IMR-90 (cell line): ENCODE data around the gene PRRT2. TPM values are rescaled to one million over a fixed set of nuclear protein-coding genes. Genes with fewer than 3 reads are reported as not detected.
A peak's percentile ranks its signal among the peaks of the same experiment; 100 is the strongest.

Experiments used
- ATAC-seq: fragments of 200-7000 bp; cut with Tn5 transposase; 2 replicates; pipeline ENCODE4 v1.9.1; 2020; ENCODE audit warnings: low read depth, mild to moderate bottlenecking, moderate library complexity
- BruUV-seq: library from RNA; stranded (reverse); fragments of 400-500 nt; replicated peaks from 2 replicates; lab custom pipeline; 2021; lab: Mats Ljungman, UMichigan
- CTCF ChIA-PET: fragments of 300-600 bp; formaldehyde crosslinking; extraction: SDS; loops from one replicate; lab custom pipeline; 2021; ENCODE audit warnings: antibody characterized with exemption; lab: Yijun Ruan, JAX
- POLR2A ChIA-PET: fragments of 300-600 bp; sonication (Branson Sonifier 250); formaldehyde crosslinking; loops from one replicate; lab custom pipeline; 2022; ENCODE audit warnings: antibody characterized with exemption; ENCODE audit not compliant: unreplicated experiment; lab: Charles Lee
- DNase-seq: peaks from one replicate; pipeline ENCODE4 v3.0.0; 2013
- H2AFZ ChIP-seq: replicated peaks from 2 replicates; pipeline ENCODE3; 2013; ENCODE audit warnings: low read length, mild to moderate bottlenecking; ENCODE audit not compliant: poor library complexity
- H2AK5ac ChIP-seq: 2 replicates; pipeline ENCODE4 v1.6.1; 2013; ENCODE audit warnings: low read depth, low read length, inconsistent platforms
- H2AK9ac ChIP-seq: replicated peaks from 2 replicates; pipeline ENCODE3; 2013; ENCODE audit warnings: mild to moderate bottlenecking, low read depth, low read length, moderate library complexity; ENCODE audit not compliant: poor library complexity
- H2BK120ac ChIP-seq: 2 replicates; pipeline ENCODE4 v1.6.1; 2013; ENCODE audit warnings: low read depth, low read length, inconsistent platforms
- H2BK15ac ChIP-seq: 3 replicates; pipeline ENCODE4 v1.6.1; 2013; ENCODE audit warnings: low read depth, low read length, inconsistent platforms
- H2BK20ac ChIP-seq: 2 replicates; pipeline ENCODE4 v1.6.1; 2013; ENCODE audit warnings: low read depth, mild to moderate bottlenecking, inconsistent platforms, low read length, moderate library complexity
- H2BK5ac ChIP-seq: 2 replicates; pipeline ENCODE4 v1.6.1; 2013; ENCODE audit warnings: mild to moderate bottlenecking, low read depth, low read length, inconsistent platforms; ENCODE audit not compliant: poor library complexity, severe bottlenecking
- H3K14ac ChIP-seq: replicated peaks from 2 replicates; pipeline ENCODE4 v1.6.1; 2013; ENCODE audit warnings: low read depth, low read length, inconsistent platforms
- H3K18ac ChIP-seq: 2 replicates; pipeline ENCODE4 v1.6.1; 2013; ENCODE audit warnings: low read depth, low read length, control low read depth
- H3K23ac ChIP-seq: 2 replicates; pipeline ENCODE4 v1.6.1; 2013; ENCODE audit warnings: low read depth, low read length, inconsistent platforms
- H3K27ac ChIP-seq: 2 replicates; pipeline ENCODE4 v1.5.1; 2013; ENCODE audit warnings: mild to moderate bottlenecking, control low read depth, low read length; ENCODE audit not compliant: insufficient read depth
- H3K27me3 ChIP-seq: 2 replicates; pipeline ENCODE4 v1.6.1; 2013; ENCODE audit warnings: low read length; ENCODE audit not compliant: control insufficient read depth, insufficient read depth
- H3K36me3 ChIP-seq: 2 replicates; pipeline ENCODE4 v1.6.1; 2013; ENCODE audit warnings: low read length, mixed read lengths; ENCODE audit not compliant: control insufficient read depth, insufficient read depth
- H3K4ac ChIP-seq: 2 replicates; pipeline ENCODE4 v1.6.1; 2013; ENCODE audit warnings: low read depth, low read length, inconsistent platforms
- H3K4me1 ChIP-seq: 2 replicates; pipeline ENCODE4 v1.6.1; 2013; ENCODE audit warnings: low read length, mixed read lengths; ENCODE audit not compliant: control insufficient read depth, insufficient read depth
- H3K4me2 ChIP-seq: 2 replicates; pipeline ENCODE4 v1.6.1; 2013; ENCODE audit warnings: low read depth, mild to moderate bottlenecking, control low read depth, low read length, moderate library complexity
- H3K4me3 ChIP-seq: 2 replicates; pipeline ENCODE4 v1.5.1; 2013; ENCODE audit warnings: low read depth, mild to moderate bottlenecking, control low read depth, low read length, moderate library complexity; ENCODE audit not compliant: insufficient read depth
- H3K56ac ChIP-seq: 2 replicates; pipeline ENCODE4 v1.6.1; 2013; ENCODE audit warnings: low read length, inconsistent platforms; ENCODE audit not compliant: insufficient read depth; ENCODE audit errors: extremely low read depth
- H3K79me1 ChIP-seq, 2 experiments: 2 replicates each; pipeline ENCODE4 v1.6.1; 2013; ENCODE audit warnings: low read length in 2 of 2, inconsistent platforms in 1 of 2, low read depth in 1 of 2
- H3K9ac ChIP-seq: 2 replicates; pipeline ENCODE4 v1.6.1; 2013; ENCODE audit warnings: low read depth, low read length, control low read depth
- H3K9me1 ChIP-seq: 2 replicates; pipeline ENCODE4 v1.6.1; 2013; ENCODE audit warnings: low read length, inconsistent platforms; ENCODE audit not compliant: insufficient read depth
- H3K9me3 ChIP-seq: 2 replicates; pipeline ENCODE4 v1.6.1; 2013; ENCODE audit warnings: low read length; ENCODE audit not compliant: control insufficient read depth, insufficient read depth
- H4K20me1 ChIP-seq: 2 replicates; pipeline ENCODE4 v1.6.1; 2013; ENCODE audit warnings: low read length, inconsistent platforms; ENCODE audit not compliant: insufficient read depth
- H4K5ac ChIP-seq: 2 replicates; pipeline ENCODE4 v1.6.1; 2013; ENCODE audit warnings: mild to moderate bottlenecking, low read depth, low read length, control low read depth
- H4K8ac ChIP-seq, 2 experiments: 2 replicates each; pipeline ENCODE4 v1.6.1; 2013; ENCODE audit warnings: low read depth in 2 of 2, low read length in 2 of 2, control low read depth in 1 of 2, inconsistent platforms in 1 of 2
- H4K91ac ChIP-seq: 2 replicates; pipeline ENCODE4 v1.6.1; 2013; ENCODE audit warnings: low read depth, low read length, inconsistent platforms; ENCODE audit not compliant: insufficient read depth
- CEBPB ChIP-seq: IDR thresholded peaks from 2 replicates; pipeline ENCODE4 v1.6.1; 2012; ENCODE audit warnings: low read depth, low read length, improper control_type of control experiment
- CHD1 ChIP-seq: IDR thresholded peaks from 2 replicates; pipeline ENCODE4 v1.6.1; 2012; ENCODE audit warnings: low read depth, low read length, improper control_type of control experiment
- MAFK ChIP-seq: IDR thresholded peaks from 2 replicates; pipeline ENCODE4 v1.6.1; 2012; ENCODE audit warnings: low read depth, low read length, improper control_type of control experiment
- MAZ ChIP-seq: IDR thresholded peaks from 2 replicates; pipeline ENCODE4 v1.6.1; 2012; ENCODE audit warnings: low read depth, mild to moderate bottlenecking, low read length, improper control_type of control experiment, moderate library complexity, borderline replicate concordance
- MXI1 ChIP-seq: IDR thresholded peaks from 2 replicates; pipeline ENCODE4 v1.6.1; 2012; ENCODE audit warnings: low read depth, mild to moderate bottlenecking, low read length, moderate library complexity, borderline replicate concordance
- POLR2A ChIP-seq: IDR thresholded peaks from 2 replicates; pipeline ENCODE4 v1.6.1; 2012; ENCODE audit warnings: mild to moderate bottlenecking, low read depth, low read length
- RAD21 ChIP-seq: IDR thresholded peaks from 2 replicates; pipeline ENCODE4 v1.6.1; 2012; ENCODE audit warnings: low read length, improper control_type of control experiment
- RCOR1 ChIP-seq: IDR thresholded peaks from 2 replicates; pipeline ENCODE4 v1.6.1; 2012; ENCODE audit warnings: mild to moderate bottlenecking, low read length, improper control_type of control experiment; ENCODE audit not compliant: insufficient replicate concordance
- RFX5 ChIP-seq: IDR thresholded peaks from 2 replicates; pipeline ENCODE4 v1.8.0; 2012; ENCODE audit warnings: low read depth, mild to moderate bottlenecking, low read length, moderate library complexity
- SMC3 ChIP-seq: fragments of 150-350 bp; IDR thresholded peaks from 2 replicates; pipeline ENCODE4 v1.6.1; 2016; ENCODE audit warnings: low read depth, mild to moderate bottlenecking, antibody characterized with exemption, low read length, moderate library complexity
- WGBS, 2 experiments: methylation state at CpG; one replicate each; pipeline versions ENCODE4 v1.1.5 to v1.1.7; 2013; ENCODE audit warnings: missing lambda C conversion rate in 2 of 2; ENCODE audit not compliant: insufficient read length in 1 of 2; ENCODE audit errors: extremely low coverage in 2 of 2; 5-methylcytosine and 5-hydroxymethylcytosine counted together
- dilution Hi-C: fragments of 300-500 bp; cut with HindIII; formaldehyde crosslinking; loops from one replicate; pipeline ENCODE4 v1.14.3; 2018; ENCODE audit warnings: low sequenced_read_pairs; ENCODE audit not compliant: unreplicated experiment
- in situ Hi-C: fragments of 300-500 bp; cut with MboI; formaldehyde crosslinking; loops from 3 replicates; pipeline ENCODE4 v1.14.3; 2019; ENCODE audit warnings: low sequenced_read_pairs, inconsistent platforms, mixed read lengths
- intact Hi-C: fragments of 100-400 bp; cut with micrococcal nuclease; formaldehyde crosslinking; loops from 2 replicates; pipeline ENCODE4 v1.10.0; 2022
- polyA plus RNA-seq, 3 experiments: library from polyadenylated mRNA; depleted of rRNA; stranded (reverse); fragments of >200 nt; gene quantifications; 2 replicates each; pipeline ENCODE4 v1.2.3, GENCODE V29; 2012; ENCODE audit warnings: low replicate concordance in 1 of 3
- total RNA-seq: library from RNA; depleted of rRNA; stranded (reverse); fragments of >200 nt; gene quantifications from 2 replicates; pipeline ENCODE4 v1.2.3, GENCODE V29; 2012
- TF ChIP-seq, protein P1 (sequence below): fragments of 150-350 bp; IDR thresholded peaks from 2 replicates; pipeline ENCODE4 v1.6.1; 2017; ENCODE audit warnings: mild to moderate bottlenecking, antibody characterized with exemption, low read length, low read depth
- TF ChIP-seq, protein P2 (sequence below): fragments of 150-350 bp; IDR thresholded peaks from 2 replicates; pipeline ENCODE4 v1.6.1; 2016; ENCODE audit warnings: low read depth, mild to moderate bottlenecking, low read length, moderate library complexity, borderline replicate concordance
- TF ChIP-seq, protein P3 (sequence below): conservative IDR thresholded peaks from 2 replicates; pipeline ENCODE4 v1.5.1; 2012; ENCODE audit warnings: mild to moderate bottlenecking, low read depth, low read length, improper control_type of control experiment

PRRT2 gene
- total and polyA plus RNA-seq, 2 of the 4 experiments (the other 2 are of a cell fraction): 0.90 to 10.5 TPM

DNA sequence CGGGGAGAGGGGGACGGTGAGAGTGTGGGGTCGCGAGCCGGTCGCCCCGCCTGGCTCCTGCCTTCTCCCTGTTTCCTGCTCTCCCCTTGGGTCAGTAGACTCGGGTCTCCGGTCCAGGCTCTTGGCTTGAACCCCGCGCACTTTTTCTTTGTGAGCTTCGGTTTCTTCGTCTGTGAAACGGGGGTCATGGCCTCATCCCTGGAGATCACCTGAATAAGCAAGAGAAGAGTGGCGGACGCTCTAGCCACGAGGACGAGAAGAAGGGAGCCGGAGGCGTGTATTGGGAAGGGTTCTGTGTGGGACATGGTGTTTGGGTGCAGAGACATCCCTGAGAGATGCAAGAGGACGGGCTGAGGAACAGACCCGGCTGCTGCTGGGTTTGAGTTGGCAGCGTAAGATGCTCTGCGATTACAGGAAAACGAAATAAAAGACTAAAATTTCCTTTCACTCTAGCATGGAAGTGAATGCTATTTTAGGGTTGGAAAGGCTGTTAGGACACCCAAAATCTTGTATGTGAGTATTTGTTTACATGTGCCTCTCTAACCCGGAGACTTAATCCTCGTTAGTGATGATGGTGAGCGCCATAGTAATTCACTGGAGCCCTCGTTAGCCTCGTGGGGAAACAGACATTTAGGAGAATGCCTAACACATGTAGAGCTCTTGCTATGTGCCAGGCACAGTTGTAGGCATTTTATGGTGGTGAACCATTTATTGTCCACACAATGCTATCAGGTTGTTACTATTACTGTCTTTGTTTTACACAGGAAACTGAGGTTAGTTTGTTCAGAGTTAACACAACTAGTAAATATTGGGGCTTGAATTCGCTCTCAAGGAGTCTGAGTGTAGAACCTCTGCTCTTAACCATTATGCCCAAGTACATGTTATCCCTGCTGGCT, 20.8 kb upstream of the PRRT2 start:
- ChIA-PET POLR2A (no interaction called here), CTCF (interaction anchor here (0.8 kb wide), 1 partner anchor 13 kb away, joined by 3 read pairs; no protein-coding TSS in a partner anchor)
- H3K4me2 ChIP-seq: peak overlapping the region; percentile 94
- H4K5ac ChIP-seq: no peak overlapping the region
- H3K36me3 ChIP-seq: no peaks in the 10 kb centered on the region
- BruUV-seq: no TSS peak
- peak overlapping the region; percentile 87 for H3K9ac ChIP-seq
- peaks cover 3% of the 10 kb centered on the region for H3K4me1 ChIP-seq
- peak overlapping the region; percentile 32 for H3K14ac ChIP-seq
- H3K9me3 ChIP-seq: no peaks in the 10 kb centered on the region
- intact Hi-C loops: loop anchor here (2.0 kb wide), 1 partner anchor 90 kb away; no protein-coding TSS in a partner anchor
- DNase-seq (no peak), ATAC-seq (peak; percentile 30)
- H3K9me1 ChIP-seq: peaks cover 10% of the 10 kb centered on the region
- H2BK5ac ChIP-seq: peak overlapping the region; percentile 28
- H4K91ac ChIP-seq: peak overlapping the region; percentile 49; the same call in 1 of the 2 replicates
- H2BK120ac ChIP-seq: no peak overlapping the region
- peak overlapping the region; percentile 71 for H2AK9ac ChIP-seq
- H3K79me1 ChIP-seq: peaks cover 20 to 46% of the 10 kb centered on the region in 2 experiments; a peak in 3 of 4 replicates
- no peak overlapping the region for H2BK20ac ChIP-seq
- peak overlapping the region; percentile 33 to 54; a peak in 1 of 4 replicates for H4K8ac ChIP-seq
- H2BK15ac ChIP-seq: no peak overlapping the region
- dilution Hi-C loops: no loop called here
- peak overlapping the region; percentile 40; the same call in 1 of the 2 replicates for H3K56ac ChIP-seq
- H4K20me1 ChIP-seq: no peaks in the 10 kb centered on the region
- in situ Hi-C loops: no loop called here
- peak overlapping the region; percentile 58; the same call in 1 of the 2 replicates for H2AK5ac ChIP-seq
- H3K27me3 ChIP-seq: no peaks in the 10 kb centered on the region
- peak overlapping the region; percentile 98 for H2AFZ ChIP-seq
- no peak overlapping the region for H3K18ac ChIP-seq
- H3K23ac ChIP-seq: peak overlapping the region; percentile 73
- 0% methylated on average over 13 of the region's 31 CpGs; no CpG with 5 or more reads in 1 of the 2 experiments for WGBS, 2 experiments
- H3K4me3 ChIP-seq: peak overlapping the region; percentile 77
- H3K27ac ChIP-seq: peak overlapping the region; percentile 60
- H3K4ac ChIP-seq: peak overlapping the region; percentile 44
- no peak for TF ChIP-seq RFX5
- no peak for TF ChIP-seq CEBPB
- no peak for TF ChIP-seq SMC3
- TF ChIP-seq, protein P1, sequence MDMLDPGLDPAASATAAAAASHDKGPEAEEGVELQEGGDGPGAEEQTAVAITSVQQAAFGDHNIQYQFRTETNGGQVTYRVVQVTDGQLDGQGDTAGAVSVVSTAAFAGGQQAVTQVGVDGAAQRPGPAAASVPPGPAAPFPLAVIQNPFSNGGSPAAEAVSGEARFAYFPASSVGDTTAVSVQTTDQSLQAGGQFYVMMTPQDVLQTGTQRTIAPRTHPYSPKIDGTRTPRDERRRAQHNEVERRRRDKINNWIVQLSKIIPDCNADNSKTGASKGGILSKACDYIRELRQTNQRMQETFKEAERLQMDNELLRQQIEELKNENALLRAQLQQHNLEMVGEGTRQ: no peak
- TF ChIP-seq MAZ: no peak
- TF ChIP-seq, protein P2, sequence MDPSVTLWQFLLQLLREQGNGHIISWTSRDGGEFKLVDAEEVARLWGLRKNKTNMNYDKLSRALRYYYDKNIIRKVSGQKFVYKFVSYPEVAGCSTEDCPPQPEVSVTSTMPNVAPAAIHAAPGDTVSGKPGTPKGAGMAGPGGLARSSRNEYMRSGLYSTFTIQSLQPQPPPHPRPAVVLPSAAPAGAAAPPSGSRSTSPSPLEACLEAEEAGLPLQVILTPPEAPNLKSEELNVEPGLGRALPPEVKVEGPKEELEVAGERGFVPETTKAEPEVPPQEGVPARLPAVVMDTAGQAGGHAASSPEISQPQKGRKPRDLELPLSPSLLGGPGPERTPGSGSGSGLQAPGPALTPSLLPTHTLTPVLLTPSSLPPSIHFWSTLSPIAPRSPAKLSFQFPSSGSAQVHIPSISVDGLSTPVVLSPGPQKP: no peak
- no peak for TF ChIP-seq RCOR1
- TF ChIP-seq MAFK: no peak
- no peak for TF ChIP-seq POLR2A
- no peak for TF ChIP-seq RAD21
- TF ChIP-seq, protein P3, sequence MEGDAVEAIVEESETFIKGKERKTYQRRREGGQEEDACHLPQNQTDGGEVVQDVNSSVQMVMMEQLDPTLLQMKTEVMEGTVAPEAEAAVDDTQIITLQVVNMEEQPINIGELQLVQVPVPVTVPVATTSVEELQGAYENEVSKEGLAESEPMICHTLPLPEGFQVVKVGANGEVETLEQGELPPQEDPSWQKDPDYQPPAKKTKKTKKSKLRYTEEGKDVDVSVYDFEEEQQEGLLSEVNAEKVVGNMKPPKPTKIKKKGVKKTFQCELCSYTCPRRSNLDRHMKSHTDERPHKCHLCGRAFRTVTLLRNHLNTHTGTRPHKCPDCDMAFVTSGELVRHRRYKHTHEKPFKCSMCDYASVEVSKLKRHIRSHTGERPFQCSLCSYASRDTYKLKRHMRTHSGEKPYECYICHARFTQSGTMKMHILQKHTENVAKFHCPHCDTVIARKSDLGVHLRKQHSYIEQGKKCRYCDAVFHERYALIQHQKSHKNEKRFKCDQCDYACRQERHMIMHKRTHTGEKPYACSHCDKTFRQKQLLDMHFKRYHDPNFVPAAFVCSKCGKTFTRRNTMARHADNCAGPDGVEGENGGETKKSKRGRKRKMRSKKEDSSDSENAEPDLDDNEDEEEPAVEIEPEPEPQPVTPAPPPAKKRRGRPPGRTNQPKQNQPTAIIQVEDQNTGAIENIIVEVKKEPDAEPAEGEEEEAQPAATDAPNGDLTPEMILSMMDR: no peak
- no peak for TF ChIP-seq MXI1
- TF ChIP-seq CHD1: no peak
